ENCODE results near the gene GSTM3.
"Not testable (repeated sequence)": the region's sequence is repeated elsewhere in the genome, so short reads cannot be mapped to it uniquely, and the experiment has no call there.

Gene GSTM3

GRCh38 chr1:109761227-109762038 is 20.6 kb upstream of the GSTM3 start:
- no peak for DNase-seq

- DNase-seq: no peak
These were observed 19.9 kb upstream of the GSTM3 start for GRCh38 chr1:109760581-109761226.

GRCh38 chr1:109759513-109760334 is 18.9 kb upstream of the GSTM3 start:
- DNase-seq: no peak

GRCh38 chr1:109757936-109758786 is 17.3 kb upstream of the GSTM3 start:
- DNase-seq: no peak

- DNase-seq: no peak
These were observed 16.1 kb upstream of the GSTM3 start for GRCh38 chr1:109756848-109757521.

GRCh38 chr1:109756325-109756724 is 15.5 kb upstream of the GSTM3 start:
- DNase-seq: not testable (repeated sequence)

- DNase-seq: no peak
These were observed 13.9 kb upstream of the GSTM3 start for GRCh38 chr1:109754738-109755137.

GRCh38 chr1:109751531-109752260 is 10.9 kb upstream of the GSTM3 start:
- DNase-seq: no peak

- no peak for DNase-seq
These were observed 10.1 kb upstream of the GSTM3 start for GRCh38 chr1:109750920-109751319.

- no peak for DNase-seq
These were observed 9.5 kb upstream of the GSTM3 start for GRCh38 chr1:109750241-109750882.

- DNase-seq: no peak
These were observed 8.4 kb upstream of the GSTM3 start for GRCh38 chr1:109749221-109749620.

- not testable (repeated sequence) for DNase-seq
These were observed 7.5 kb upstream of the GSTM3 start for GRCh38 chr1:109748311-109748710.

GRCh38 chr1:109739738-109740614 is 862 bp downstream of the GSTM3 start:
- peak; percentile 90 for DNase-seq

GRCh38 chr1:109733236-109733870 is 7.5 kb downstream of the GSTM3 start:
- DNase-seq: no peak

GRCh38 chr1:109732390-109732881 is 8.4 kb downstream of the GSTM3 start:
- DNase-seq: no peak

- no peak for DNase-seq
These were observed 10.2 kb downstream of the GSTM3 start for GRCh38 chr1:109730666-109731065.

- no peak for DNase-seq
These were observed 12.0 kb downstream of the GSTM3 start for GRCh38 chr1:109728870-109729269.

GRCh38 chr1:109726728-109727373 is 14.0 kb downstream of the GSTM3 start:
- no peak for DNase-seq
